Ovary (tissue), 9 donors: Measurements from ENCODE around the gene IL27RA. TPM values are rescaled to one million over a fixed set of nuclear protein-coding genes. Genes with fewer than 3 reads are reported as not detected.

Experiments used
- DNase-seq, 5 donors: peaks; one replicate each; pipeline ENCODE4 v3.0.0-alpha.2; 2019 to 2020
- H3K27ac ChIP-seq, 2 donors: fragments of 200-600 bp; one replicate each; pipeline versions ENCODE4 v1.5.1 to v1.8.0; 2019 to 2022
- H3K27me3 ChIP-seq: fragments of 200-600 bp; one replicate; pipeline ENCODE4 v1.8.0; 2022
- H3K36me3 ChIP-seq: fragments of 200-600 bp; sonication (generic); one replicate; pipeline ENCODE4 v1.5.1; 2019
- H3K4me1 ChIP-seq: one replicate; pipeline ENCODE4 v1.8.1; 2013; ENCODE audit warnings: mild to moderate bottlenecking, moderate library complexity; ENCODE audit not compliant: insufficient read depth
- H3K4me3 ChIP-seq: fragments of 200-600 bp; sonication (generic); one replicate; pipeline ENCODE4 v1.5.1; 2017
- H3K9me3 ChIP-seq, 2 donors: fragments of 200-600 bp in 1 of 2; sonication (generic) in 1 of 2; one replicate each; pipeline versions ENCODE4 v1.5.1 to v1.8.1; 2013 to 2019; ENCODE audit warnings: mild to moderate bottlenecking in 1 of 2, moderate library complexity in 1 of 2
- EP300 ChIP-seq: sonication (generic); formaldehyde crosslinking; IDR thresholded peaks from one replicate; pipeline ENCODE4 v1.6.1; 2017; ENCODE audit warnings: antibody characterized with exemption
- POLR2A ChIP-seq: fragments of 450-650 bp; IDR thresholded peaks from one replicate; pipeline ENCODE4 v1.6.1; 2017; ENCODE audit warnings: antibody characterized with exemption, mild to moderate bottlenecking, moderate library complexity
- WGBS, 3 donors: extraction: QIAGEN DNeasy Blood & Tissue Kit in 1 of 3; methylation state at CpG; one replicate each; pipeline versions ENCODE4 v1.1.5 to v1.1.7; 2013 to 2017; 5-methylcytosine and 5-hydroxymethylcytosine counted together
- intact Hi-C, 4 donors: fragments of 100-400 bp; cut with DNase I; formaldehyde crosslinking; loops; one replicate each; pipeline versions ENCODE4 v1.11.0 to v1.15.1; 2022 to 2023
- polyA plus RNA-seq, 2 donors: library from polyadenylated mRNA; stranded (reverse); fragments of 200-250 nt in 1 of 2; fragments of 350-450 nt in 1 of 2; fragmentation: Illumina TruSeq in 1 of 2; extraction: RNeasy Lipid Tissue Mini Kit (QIAGEN cat#74804) in 1 of 2; gene quantifications; one replicate each; pipeline ENCODE4 v1.2.3, GENCODE V29; 2013 to 2014
- total RNA-seq, 7 donors: library from RNA; depleted of rRNA in 2 of 7; stranded (reverse); fragments of >200 nt in 2 of 7; fragmentation: NEBNext Ultra II Directional in 3 of 7; extraction: Animal tissue kit (Norgen Biotek cat#: 25700) in 3 of 7; gene quantifications; one replicate each; pipeline versions ENCODE4 v1.1.0 to v1.2.4, GENCODE V29; 2016 to 2023
- TF ChIP-seq, protein P1 (sequence below), 3 donors: fragments of 450-650 bp in 2 of 3; fragments of 200-600 bp in 1 of 3; IDR thresholded peaks; one replicate each; pipeline versions ENCODE4 v1.5.1 to v1.8.0; 2016 to 2022; ENCODE audit warnings: antibody characterized with exemption in 3 of 3, mild to moderate bottlenecking in 1 of 3
- donor health status: DM: no; HTN: no; CAD: no; lungs with moderate emphysema.
- donor health status: DM: no; HTN: no; CAD: no.
- donor health status: Bipolar disorder and iron deficiency.
- donor health status: DM: yes; HTN: yes; CAD: no.
- donor health status: DM: no; HTN: no; CAD: no.
- donor health status: DM: yes; HTN: yes; CAD: no.

The IL27RA gene
- total and polyA plus RNA-seq, 9 donors, result 0.48 to 4.3 (median 2.1) TPM

DNA sequence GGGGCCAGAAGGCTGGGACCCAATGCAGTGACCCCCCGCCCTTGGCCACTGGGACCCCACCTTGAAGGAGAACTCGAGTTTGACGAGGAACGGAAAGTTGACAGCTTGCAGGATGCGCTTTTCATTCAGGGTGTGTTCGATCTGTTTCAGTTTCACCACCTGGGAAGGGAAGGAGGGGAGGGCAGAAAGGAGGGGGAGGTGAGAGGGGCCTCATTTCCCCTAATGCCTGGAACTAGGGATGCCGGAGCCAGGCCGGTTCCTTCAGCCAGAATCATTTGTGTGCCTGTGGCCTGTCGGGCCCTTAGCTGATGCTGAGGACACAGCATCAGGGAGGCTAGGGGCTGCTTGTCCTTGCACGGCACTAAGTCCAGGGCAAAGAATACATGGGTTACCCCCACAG lies 71.2 kb downstream of the IL27RA start:
- no peaks in the 10 kb centered on the region for H3K36me3 ChIP-seq
- 77 to 84% (median 81%) methylated on average over 10 of the region's 10 CpGs for WGBS, 3 donors

More for the DNA sequence above, 71.2 kb downstream of the IL27RA start:
- H3K9me3 ChIP-seq, result no peaks in the 10 kb centered on the region
- TF ChIP-seq POLR2A (no peak), EP300 (no peak)
- TF ChIP-seq, protein P1, sequence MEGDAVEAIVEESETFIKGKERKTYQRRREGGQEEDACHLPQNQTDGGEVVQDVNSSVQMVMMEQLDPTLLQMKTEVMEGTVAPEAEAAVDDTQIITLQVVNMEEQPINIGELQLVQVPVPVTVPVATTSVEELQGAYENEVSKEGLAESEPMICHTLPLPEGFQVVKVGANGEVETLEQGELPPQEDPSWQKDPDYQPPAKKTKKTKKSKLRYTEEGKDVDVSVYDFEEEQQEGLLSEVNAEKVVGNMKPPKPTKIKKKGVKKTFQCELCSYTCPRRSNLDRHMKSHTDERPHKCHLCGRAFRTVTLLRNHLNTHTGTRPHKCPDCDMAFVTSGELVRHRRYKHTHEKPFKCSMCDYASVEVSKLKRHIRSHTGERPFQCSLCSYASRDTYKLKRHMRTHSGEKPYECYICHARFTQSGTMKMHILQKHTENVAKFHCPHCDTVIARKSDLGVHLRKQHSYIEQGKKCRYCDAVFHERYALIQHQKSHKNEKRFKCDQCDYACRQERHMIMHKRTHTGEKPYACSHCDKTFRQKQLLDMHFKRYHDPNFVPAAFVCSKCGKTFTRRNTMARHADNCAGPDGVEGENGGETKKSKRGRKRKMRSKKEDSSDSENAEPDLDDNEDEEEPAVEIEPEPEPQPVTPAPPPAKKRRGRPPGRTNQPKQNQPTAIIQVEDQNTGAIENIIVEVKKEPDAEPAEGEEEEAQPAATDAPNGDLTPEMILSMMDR (IDR thresholded peaks at IDR 0.05), result no peak
- DNase-seq, result no peak
- H3K27ac ChIP-seq, result no peak overlapping the region
- intact Hi-C loops, result no loop called here
- no peaks in the 10 kb centered on the region for H3K27me3 ChIP-seq
- H3K4me1 ChIP-seq, result peaks cover 4% of the 10 kb centered on the region
- H3K4me3 ChIP-seq, result no peak overlapping the region

Other genes with a start within 250 kb of the IL27RA start
- gene ZSWIM4, start 236.3 kb upstream of the IL27RA start, total RNA-seq, result 1 to 10 TPM; 2.6 to 7.9 (median 4.6) TPM
- 1 to 10 TPM; 1.2 to 3.8 TPM for gene ZSWIM4, start 236.3 kb upstream of the IL27RA start, polyA plus RNA-seq
- gene NANOS3, start 154.6 kb upstream of the IL27RA start, total RNA-seq, result 1 to 10 TPM in 3 of 7 donors, under 1 TPM in 1, not detected in 3; 0.98 to 2.4 (median 1.3) TPM
- under 1 TPM in 1 of 2 donors, not detected in 1; 0.30 TPM for gene NANOS3, start 154.6 kb upstream of the IL27RA start, polyA plus RNA-seq
- 1 to 10 TPM; 1.3 to 3.7 (median 2.3) TPM for gene BRME1, start 125.6 kb upstream of the IL27RA start, total RNA-seq
- 1 to 10 TPM in 1 of 2 donors, under 1 TPM in 1; 0.57 to 2.8 TPM for gene BRME1, start 125.6 kb upstream of the IL27RA start, polyA plus RNA-seq
- 10 to 100 TPM; 21.0 to 38.1 (median 29.7) TPM for gene CC2D1A, start 125.6 kb upstream of the IL27RA start, total RNA-seq
- 10 to 100 TPM; 13.1 to 24.1 TPM for gene CC2D1A, start 125.6 kb upstream of the IL27RA start, polyA plus RNA-seq
- gene PODNL1, start 93.3 kb upstream of the IL27RA start, total RNA-seq, result 1 to 10 TPM in 5 of 7 donors, under 1 TPM in 2; 0.48 to 3.8 (median 1.4) TPM
- gene PODNL1, start 93.3 kb upstream of the IL27RA start, polyA plus RNA-seq, result 1 to 10 TPM in 1 of 2 donors, under 1 TPM in 1; 0.63 to 3.7 TPM
- gene DCAF15, start 79.3 kb upstream of the IL27RA start, total RNA-seq, result 10 to 100 TPM; 11.1 to 28.0 (median 23.4) TPM
- gene DCAF15, start 79.3 kb upstream of the IL27RA start, polyA plus RNA-seq, result 10 to 100 TPM in 1 of 2 donors, 1 to 10 TPM in 1; 5.0 to 29.1 TPM
- gene RFX1, start 25.4 kb upstream of the IL27RA start, total RNA-seq, result 10 to 100 TPM in 5 of 7 donors, 1 to 10 TPM in 2; 2.4 to 16.1 (median 14.7) TPM
- gene RFX1, start 25.4 kb upstream of the IL27RA start, polyA plus RNA-seq, result 1 to 10 TPM; 1.2 to 7.6 TPM
- not detected for gene RLN3, start 3.6 kb upstream of the IL27RA start, total RNA-seq
- not detected for gene RLN3, start 3.6 kb upstream of the IL27RA start, polyA plus RNA-seq
- gene PALM3, start 30.3 kb downstream of the IL27RA start, total RNA-seq, result 1 to 10 TPM in 1 of 7 donors, under 1 TPM in 4, not detected in 2; 0.17 to 2.6 (median 0.48) TPM
- under 1 TPM; 0.20 to 0.33 TPM for gene PALM3, start 30.3 kb downstream of the IL27RA start, polyA plus RNA-seq
- 10 to 100 TPM in 1 of 7 donors, 1 to 10 TPM in 1, under 1 TPM in 5; 0.28 to 13.9 (median 0.53) TPM for gene MISP3, start 41.0 kb downstream of the IL27RA start, total RNA-seq
- 1 to 10 TPM in 1 of 2 donors, under 1 TPM in 1; 0.80 to 1.3 TPM for gene MISP3, start 41.0 kb downstream of the IL27RA start, polyA plus RNA-seq
- gene C19orf67, start 54.0 kb downstream of the IL27RA start, total RNA-seq, result not detected
- under 1 TPM in 1 of 2 donors, not detected in 1; 0.08 TPM for gene C19orf67, start 54.0 kb downstream of the IL27RA start, polyA plus RNA-seq
- 10 to 100 TPM; 13.6 to 68.3 (median 41.0) TPM for gene SAMD1, start 59.0 kb downstream of the IL27RA start, total RNA-seq
- gene SAMD1, start 59.0 kb downstream of the IL27RA start, polyA plus RNA-seq, result 10 to 100 TPM; 10.5 to 23.6 TPM
- 100 to 1,000 TPM in 5 of 7 donors, 10 to 100 TPM in 2; 33.3 to 280 (median 201) TPM for gene PRKACA, start 86.0 kb downstream of the IL27RA start, total RNA-seq
- gene PRKACA, start 86.0 kb downstream of the IL27RA start, polyA plus RNA-seq, result 100 to 1,000 TPM; 104 to 207 TPM
- gene ASF1B, start 104.8 kb downstream of the IL27RA start, total RNA-seq, result 1 to 10 TPM in 4 of 7 donors, under 1 TPM in 3; 0.12 to 4.9 (median 1.0) TPM
- gene ASF1B, start 104.8 kb downstream of the IL27RA start, polyA plus RNA-seq, result 1 to 10 TPM in 1 of 2 donors, under 1 TPM in 1; 0.99 to 1.6 TPM
- gene ADGRL1, start 174.4 kb downstream of the IL27RA start, total RNA-seq, result 10 to 100 TPM in 5 of 7 donors, 1 to 10 TPM in 2; 4.1 to 36.8 (median 22.5) TPM
- 1 to 10 TPM; 2.1 to 6.7 TPM for gene ADGRL1, start 174.4 kb downstream of the IL27RA start, polyA plus RNA-seq